Measurements from ENCODE around the gene ANAPC5.

DNA sequence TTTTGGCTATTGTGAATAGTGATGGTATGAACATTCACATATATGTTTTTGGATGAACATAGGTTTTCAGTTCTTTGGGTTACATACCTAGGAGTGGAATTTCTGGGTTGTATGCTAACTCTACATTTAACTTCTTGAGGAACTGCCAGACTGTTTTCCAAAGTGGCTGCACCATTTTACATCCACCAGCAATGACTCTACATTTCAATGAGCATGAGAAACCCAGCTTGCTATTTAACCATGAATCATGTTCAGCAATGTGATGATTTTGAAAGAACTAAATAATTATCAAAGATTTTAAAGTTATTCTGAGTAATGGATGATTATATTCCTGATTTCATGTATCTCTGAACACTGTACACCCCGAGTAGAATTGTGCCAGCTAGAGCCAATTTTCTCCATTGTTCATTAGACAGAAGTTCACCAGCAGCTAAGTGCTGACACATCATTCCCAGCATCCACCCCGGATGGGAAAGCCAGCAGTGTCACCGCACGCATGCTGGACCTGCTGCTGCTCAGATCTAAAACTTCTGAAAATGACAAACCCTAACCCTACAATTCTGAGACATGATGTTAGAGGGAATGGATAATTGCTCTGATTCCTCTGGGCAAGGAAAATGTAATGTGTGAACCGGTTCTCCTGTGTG, 13.3 kb upstream of the ANAPC5 start:
- TF ChIP-seq EZH2 (IDR thresholded peaks at IDR 0.05; ENCODE audit: insufficient read depth, poor library complexity, severe bottlenecking) (no peak), EZH2phosphoT487 (IDR thresholded peaks at IDR 0.05; ENCODE audit: insufficient read depth, low read depth) (no peak)
